CD4-positive, alpha-beta T cell treated with Interleukin-17A for 4 hours (primary cell): Measurements from ENCODE around the gene SRCIN1.

Experiments
- DNase-seq: peaks from one replicate; pipeline ENCODE4 v3.0.0-alpha.2; 2020; ENCODE audit warnings: mixed read lengths

The SRCIN1 gene

GRCh38 chr17:38559880-38560230 is 45.9 kb downstream of the SRCIN1 start:
- DNase-seq = no peak

- DNase-seq = peak; percentile 95
Measured at GRCh38 chr17:38559051-38559879, 46.5 kb downstream of the SRCIN1 start.

GRCh38 chr17:38558728-38559050 is 47.1 kb downstream of the SRCIN1 start:
- no peak for DNase-seq

- DNase-seq = peak; percentile 94
Measured at GRCh38 chr17:38557836-38558727, 47.7 kb downstream of the SRCIN1 start.

GRCh38 chr17:38557396-38557795 is 48.4 kb downstream of the SRCIN1 start:
- no peak for DNase-seq

GRCh38 chr17:38556239-38556638 is 49.5 kb downstream of the SRCIN1 start:
- DNase-seq = no peak

- DNase-seq = no peak
Measured at GRCh38 chr17:38554430-38555350, 51.1 kb downstream of the SRCIN1 start.

- no peak for DNase-seq
Measured at GRCh38 chr17:38552343-38552742, 53.4 kb downstream of the SRCIN1 start.

- no peak for DNase-seq
Measured at GRCh38 chr17:38551121-38551520, 54.6 kb downstream of the SRCIN1 start.

- no peak for DNase-seq
Measured at GRCh38 chr17:38550661-38551060, 55.1 kb downstream of the SRCIN1 start.

GRCh38 chr17:38549285-38549684 is 56.5 kb downstream of the SRCIN1 start:
- DNase-seq = no peak

GRCh38 chr17:38547444-38547843 is 58.3 kb downstream of the SRCIN1 start:
- DNase-seq = no peak

- no peak for DNase-seq
Measured at GRCh38 chr17:38546396-38546795, 59.4 kb downstream of the SRCIN1 start.

- DNase-seq = no peak
Measured at GRCh38 chr17:38545531-38546225, 60.1 kb downstream of the SRCIN1 start.

- no peak for DNase-seq
Measured at GRCh38 chr17:38544839-38545209, 60.9 kb downstream of the SRCIN1 start.

- DNase-seq = no peak
Measured at GRCh38 chr17:38544175-38544838, 61.4 kb downstream of the SRCIN1 start.

GRCh38 chr17:38543403-38544174 is 62.2 kb downstream of the SRCIN1 start:
- no peak for DNase-seq

GRCh38 chr17:38542286-38542685 is 63.5 kb downstream of the SRCIN1 start:
- no peak for DNase-seq

GRCh38 chr17:38541281-38541680 is 64.5 kb downstream of the SRCIN1 start:
- no peak for DNase-seq

GRCh38 chr17:38540514-38541045 is 65.2 kb downstream of the SRCIN1 start:
- no peak for DNase-seq

- no peak for DNase-seq
Measured at GRCh38 chr17:38539386-38539785, 66.4 kb downstream of the SRCIN1 start.
